HG02623 (cell line): ENCODE data around the gene WASHC2A.
"Not testable (repeated sequence)": the region's sequence is repeated elsewhere in the genome, so short reads cannot be mapped to it uniquely, and the experiment has no call there.

Source experiments
- ATAC-seq: cut with Tn5 transposase; IDR thresholded peaks from one replicate; pipeline ENCODE4 v1.9.1; 2021; ENCODE audit warnings: moderate library complexity; ENCODE audit not compliant: unreplicated experiment

WASHC2A gene

GRCh38 chr10:50132841-50133240, 65.1 kb downstream of the WASHC2A start:
- ATAC-seq: not testable (repeated sequence)

GRCh38 chr10:50143512-50144174, 75.9 kb downstream of the WASHC2A start:
- not testable (repeated sequence) for ATAC-seq

GRCh38 chr10:50145575-50145974, 77.8 kb downstream of the WASHC2A start:
- not testable (repeated sequence) for ATAC-seq

- no peak for ATAC-seq
Observed at GRCh38 chr10:50152792-50153272, 85.1 kb downstream of the WASHC2A start.

GRCh38 chr10:50157868-50158267, 90.1 kb downstream of the WASHC2A start:
- ATAC-seq: not testable (repeated sequence)

- ATAC-seq: not testable (repeated sequence)
Observed at GRCh38 chr10:50159856-50160255, 92.1 kb downstream of the WASHC2A start.

- ATAC-seq: not testable (repeated sequence)
Observed at GRCh38 chr10:50165038-50165437, 97.3 kb downstream of the WASHC2A start.

GRCh38 chr10:50167833-50168232, 100.1 kb downstream of the WASHC2A start:
- ATAC-seq: not testable (repeated sequence)

- ATAC-seq: not testable (repeated sequence)
Observed at GRCh38 chr10:50169506-50169905, 101.8 kb downstream of the WASHC2A start.

GRCh38 chr10:50174788-50175525, 107.2 kb downstream of the WASHC2A start:
- not testable (repeated sequence) for ATAC-seq
